H9 (cell line): ENCODE data around the gene GALNT9. TPM values are rescaled to one million over a fixed set of nuclear protein-coding genes. Genes with fewer than 3 reads are reported as not detected.

Experiments
- DNase-seq: peaks from one replicate; pipeline ENCODE4 v3.0.0-alpha.2; 2017
- H2AFZ ChIP-seq: one replicate; pipeline ENCODE4 v1.6.1; 2013; ENCODE audit warnings: mild to moderate bottlenecking, low read length, control low read depth, moderate library complexity
- H2AK5ac ChIP-seq: 2 replicates; pipeline ENCODE4 v1.6.1; 2013; ENCODE audit warnings: low read length, control low read depth, mixed read lengths; ENCODE audit not compliant: insufficient read length
- H2BK120ac ChIP-seq: one replicate; pipeline ENCODE4 v1.6.1; 2013; ENCODE audit warnings: low read depth, mild to moderate bottlenecking, low read length, control low read depth, inconsistent platforms; ENCODE audit not compliant: poor library complexity, severe bottlenecking
- H2BK12ac ChIP-seq: 2 replicates; pipeline ENCODE4 v1.6.1; 2013; ENCODE audit warnings: low read length, control low read depth, mixed read lengths, low read depth; ENCODE audit not compliant: insufficient read length
- H2BK15ac ChIP-seq: 2 replicates; pipeline ENCODE4 v1.6.1; 2013; ENCODE audit warnings: low read depth, low read length, control low read depth
- H2BK20ac ChIP-seq: one replicate; pipeline ENCODE4 v1.6.1; 2013; ENCODE audit warnings: low read depth, mild to moderate bottlenecking, low read length, control low read depth, inconsistent platforms; ENCODE audit not compliant: poor library complexity, severe bottlenecking
- H2BK5ac ChIP-seq: 2 replicates; pipeline ENCODE4 v1.6.1; 2013; ENCODE audit warnings: low read length, control low read depth, mixed read lengths; ENCODE audit not compliant: insufficient read length
- H3K14ac ChIP-seq: 2 replicates; pipeline ENCODE4 v1.6.1; 2013; ENCODE audit warnings: low read length, control low read depth; ENCODE audit not compliant: insufficient read depth
- H3K18ac ChIP-seq: 2 replicates; pipeline ENCODE4 v1.6.1; 2013; ENCODE audit warnings: low read depth, mild to moderate bottlenecking, mixed read lengths, low read length, control low read depth; ENCODE audit not compliant: insufficient read length
- H3K23ac ChIP-seq: 2 replicates; pipeline ENCODE4 v1.6.1; 2013; ENCODE audit warnings: low read length, control low read depth, mixed read lengths, low read depth; ENCODE audit not compliant: insufficient read length
- H3K23me2 ChIP-seq: 2 replicates; pipeline ENCODE4 v1.6.1; 2013; ENCODE audit warnings: low read depth, mild to moderate bottlenecking, mixed read lengths, low read length, control low read depth; ENCODE audit not compliant: insufficient read length, poor library complexity, severe bottlenecking
- H3K27ac ChIP-seq: 2 replicates; pipeline ENCODE4 v1.5.1; 2013; ENCODE audit warnings: low read length, control low read depth, mixed read lengths, low read depth; ENCODE audit not compliant: insufficient read length
- H3K27me3 ChIP-seq: 2 replicates; pipeline ENCODE4 v1.6.1; 2013; ENCODE audit warnings: low read length, control low read depth, inconsistent platforms; ENCODE audit not compliant: insufficient read depth
- H3K4ac ChIP-seq: 2 replicates; pipeline ENCODE4 v1.6.1; 2013; ENCODE audit warnings: low read depth, mild to moderate bottlenecking, control low read depth, inconsistent platforms, low read length, moderate library complexity
- H3K4me1 ChIP-seq: 2 replicates; pipeline ENCODE4 v1.6.1; 2013; ENCODE audit warnings: low read length, control low read depth, inconsistent platforms; ENCODE audit not compliant: insufficient read depth
- H3K4me2 ChIP-seq: 2 replicates; pipeline ENCODE4 v1.6.1; 2013; ENCODE audit warnings: low read length, control low read depth, mixed read lengths; ENCODE audit not compliant: insufficient read length, insufficient read depth
- H3K56ac ChIP-seq: 2 replicates; pipeline ENCODE4 v1.6.1; 2013; ENCODE audit warnings: low read depth, mild to moderate bottlenecking, mixed read lengths, low read length, control low read depth; ENCODE audit not compliant: insufficient read length
- H3K79me1 ChIP-seq: 2 replicates; pipeline ENCODE4 v1.6.1; 2013; ENCODE audit warnings: low read depth, mild to moderate bottlenecking, moderate library complexity, low read length, control low read depth, inconsistent platforms; ENCODE audit not compliant: insufficient read depth, poor library complexity, severe bottlenecking
- H3K79me2 ChIP-seq: 2 replicates; pipeline ENCODE4 v1.6.1; 2013; ENCODE audit warnings: low read length, control low read depth, inconsistent platforms; ENCODE audit not compliant: insufficient read depth
- H3K9ac ChIP-seq: 2 replicates; pipeline ENCODE4 v1.6.1; 2013; ENCODE audit warnings: low read length, control low read depth, mixed read lengths; ENCODE audit not compliant: insufficient read length; ENCODE audit errors: extremely low read depth
- H3K9me3 ChIP-seq: one replicate; pipeline ENCODE4 v1.6.1; 2013; ENCODE audit warnings: low read depth, low read length, inconsistent platforms; ENCODE audit not compliant: control insufficient read depth
- H3T11ph ChIP-seq: one replicate; pipeline ENCODE4 v1.6.1; 2013; ENCODE audit warnings: mild to moderate bottlenecking, low read length, control low read depth, inconsistent platforms
- H4K20me1 ChIP-seq: one replicate; pipeline ENCODE4 v1.6.1; 2013; ENCODE audit not compliant: control insufficient read depth, insufficient read length, insufficient read depth
- H4K5ac ChIP-seq: 2 replicates; pipeline ENCODE4 v1.6.1; 2013; ENCODE audit warnings: low read depth, mild to moderate bottlenecking, mixed read lengths, low read length, control low read depth; ENCODE audit not compliant: insufficient read length
- H4K8ac ChIP-seq: replicated peaks from 2 replicates; pipeline ENCODE4 v1.6.1; 2013; ENCODE audit warnings: low read length, control low read depth, mixed read lengths, low read depth; ENCODE audit not compliant: insufficient read length
- H4K91ac ChIP-seq: 2 replicates; pipeline ENCODE4 v1.6.1; 2013; ENCODE audit warnings: low read depth, mild to moderate bottlenecking, moderate library complexity, mixed read lengths, low read length, control low read depth; ENCODE audit not compliant: insufficient read length
- H3K27ac Mint-ChIP-seq, 3 experiments: 2 replicates in 2 of 3; 3 replicates in 1 of 3; pipeline ENCODE4 v1.8.0; 2020 to 2021; ENCODE audit warnings: mixed read lengths in 3 of 3, mild to moderate bottlenecking in 1 of 3, moderate library complexity in 1 of 3
- H3K27me3 Mint-ChIP-seq: 2 replicates; pipeline ENCODE4 v1.8.0; 2021; ENCODE audit warnings: low read depth, mild to moderate bottlenecking, moderate library complexity, mixed read lengths
- H3K36me3 Mint-ChIP-seq, 3 experiments: 2 replicates in 2 of 3; 3 replicates in 1 of 3; pipeline ENCODE4 v1.8.0; 2020 to 2021; ENCODE audit warnings: low read depth in 3 of 3, mixed read lengths in 3 of 3; ENCODE audit not compliant: insufficient read depth in 1 of 3
- H3K4me1 Mint-ChIP-seq, 2 experiments: 2 replicates each; pipeline ENCODE4 v1.8.0; 2020; ENCODE audit warnings: mixed read lengths in 2 of 2
- H3K4me3 Mint-ChIP-seq, 2 experiments: 2 replicates in 1 of 2; 3 replicates in 1 of 2; pipeline ENCODE4 v1.8.0; 2020 to 2021; ENCODE audit warnings: mild to moderate bottlenecking in 2 of 2, mixed read lengths in 2 of 2, moderate library complexity in 1 of 2
- H3K9me3 Mint-ChIP-seq, 2 experiments: 2 replicates in 1 of 2; 3 replicates in 1 of 2; pipeline ENCODE4 v1.8.0; 2020; ENCODE audit warnings: mild to moderate bottlenecking in 2 of 2, mixed read lengths in 2 of 2, moderate library complexity in 1 of 2
- WGBS: extraction: QIAGEN DNeasy Blood & Tissue Kit; methylation state at CpG from one replicate; pipeline ENCODE4 v1.1.7; 2013; ENCODE audit warnings: missing lambda C conversion rate, low lambda C conversion rate, mixed read lengths; ENCODE audit not compliant: insufficient read length; ENCODE audit errors: extremely low coverage; 5-methylcytosine and 5-hydroxymethylcytosine counted together
- total RNA-seq: library from RNA; stranded (reverse); gene quantifications from 2 replicates; pipeline ENCODE4 v1.2.1, GENCODE V29; 2021
- TF ChIP-seq, protein P1 (sequence below): fragments of 200-600 bp; sonication (generic); conservative IDR thresholded peaks from 3 replicates; pipeline ENCODE4 v1.8.0; 2021; ENCODE audit warnings: antibody characterized with exemption, mild to moderate bottlenecking

GALNT9 gene
- total RNA-seq, 1 experiment from 2014 or later = 0.35 TPM

DNA sequence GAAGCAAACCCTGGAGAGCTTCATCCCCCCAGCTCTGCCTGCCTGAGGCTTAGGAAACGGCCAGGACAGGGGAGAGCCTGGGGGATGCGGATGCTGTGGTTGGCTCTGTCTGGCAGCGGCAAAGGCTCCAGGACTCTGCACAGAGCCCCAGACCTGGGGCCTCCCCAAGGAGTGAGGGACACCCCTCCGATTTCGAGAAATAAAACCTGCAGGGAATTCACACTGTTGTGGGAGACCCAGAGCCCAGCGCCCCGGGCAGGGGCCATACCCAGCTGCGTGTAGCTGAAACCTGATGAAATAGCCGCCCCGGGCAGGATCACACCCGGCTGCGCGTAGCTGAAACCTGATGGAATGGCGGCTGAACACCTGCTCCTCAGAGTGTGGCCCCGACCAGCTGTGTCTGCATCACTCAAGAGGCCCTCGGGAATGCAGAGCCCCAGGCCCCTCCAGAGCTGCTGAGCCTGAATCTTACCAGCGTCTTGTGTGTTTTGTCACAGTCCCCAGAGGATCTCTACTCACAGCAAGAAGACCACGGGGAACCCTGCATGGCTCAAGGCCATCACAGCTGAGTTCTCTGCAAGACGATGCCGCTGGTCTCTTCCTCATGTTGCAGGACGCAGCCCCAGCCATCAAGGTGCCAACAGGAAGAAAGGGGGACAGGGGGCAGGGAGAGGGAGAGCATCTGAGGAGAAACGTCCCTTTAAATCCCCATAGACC is 46.5 kb upstream of the GALNT9 start:
- Histone ChIP-seq H2AK5ac (no peak overlapping the region), H2BK15ac (no peak overlapping the region), H2BK20ac (no peak overlapping the region), H3K79me2 (no peaks in the 10 kb centered on the region), H3K23me2 (no peaks in the 10 kb centered on the region), H2BK5ac (no peak overlapping the region), H4K5ac (no peak overlapping the region), H3K27ac (no peak overlapping the region), H3K14ac (no peak overlapping the region; the same call in 1 of the 2 replicates), H3K4me1 (no peaks in the 10 kb centered on the region; the same call in 1 of the 2 replicates), H2BK120ac (no peak overlapping the region), H3K18ac (no peak overlapping the region), H3K4ac (no peak overlapping the region), H3T11ph (no peak overlapping the region), H3K27me3 (peaks cover 55% of the 10 kb centered on the region), H3K23ac (no peak overlapping the region), H3K4me2 (peak overlapping the region; percentile 7), H4K20me1 (no peaks in the 10 kb centered on the region), H3K79me1 (no peaks in the 10 kb centered on the region), H3K9ac (no peak overlapping the region), H2AFZ (no peak overlapping the region), H3K56ac (no peak overlapping the region), H2BK12ac (no peak overlapping the region), H4K8ac (no peak overlapping the region), H3K9me3 (no peaks in the 10 kb centered on the region), H4K91ac (no peak overlapping the region)
- DNase-seq = no peak
- Mint-ChIP-seq H3K27ac (peak overlapping the region in 1 of 3 experiments; percentile 1; a peak in 1 of 7 replicates), H3K9me3 (peaks cover 5 to 13% of the 10 kb centered on the region in 2 experiments; a peak in 2 of 5 replicates), H3K27me3 (peaks cover 70% of the 10 kb centered on the region), H3K4me3 (no peak overlapping the region; a peak in 1 of 5 replicates), H3K4me1 (peaks cover 10 to 28% of the 10 kb centered on the region in 2 experiments), H3K36me3 (no peaks in the 10 kb centered on the region)
- no CpG with 5 or more reads among the region's 22 CpGs for WGBS
- TF ChIP-seq, protein P1, sequence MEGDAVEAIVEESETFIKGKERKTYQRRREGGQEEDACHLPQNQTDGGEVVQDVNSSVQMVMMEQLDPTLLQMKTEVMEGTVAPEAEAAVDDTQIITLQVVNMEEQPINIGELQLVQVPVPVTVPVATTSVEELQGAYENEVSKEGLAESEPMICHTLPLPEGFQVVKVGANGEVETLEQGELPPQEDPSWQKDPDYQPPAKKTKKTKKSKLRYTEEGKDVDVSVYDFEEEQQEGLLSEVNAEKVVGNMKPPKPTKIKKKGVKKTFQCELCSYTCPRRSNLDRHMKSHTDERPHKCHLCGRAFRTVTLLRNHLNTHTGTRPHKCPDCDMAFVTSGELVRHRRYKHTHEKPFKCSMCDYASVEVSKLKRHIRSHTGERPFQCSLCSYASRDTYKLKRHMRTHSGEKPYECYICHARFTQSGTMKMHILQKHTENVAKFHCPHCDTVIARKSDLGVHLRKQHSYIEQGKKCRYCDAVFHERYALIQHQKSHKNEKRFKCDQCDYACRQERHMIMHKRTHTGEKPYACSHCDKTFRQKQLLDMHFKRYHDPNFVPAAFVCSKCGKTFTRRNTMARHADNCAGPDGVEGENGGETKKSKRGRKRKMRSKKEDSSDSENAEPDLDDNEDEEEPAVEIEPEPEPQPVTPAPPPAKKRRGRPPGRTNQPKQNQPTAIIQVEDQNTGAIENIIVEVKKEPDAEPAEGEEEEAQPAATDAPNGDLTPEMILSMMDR = no peak
